Esophagus muscularis mucosa (tissue), 4 donors: ENCODE data around the gene SLC17A6.

ENCODE experiments used
- CTCF ChIP-seq, 3 experiments: fragments of 200-600 bp in 2 of 3; fragments of 450-650 bp in 1 of 3; sonication (generic) in 2 of 3; IDR thresholded peaks; one replicate each; pipeline ENCODE4 v1.5.1; 2017 to 2019; ENCODE audit warnings: antibody characterized with exemption in 3 of 3, mild to moderate bottlenecking in 2 of 3, moderate library complexity in 1 of 3
- EP300 ChIP-seq: sonication (generic); formaldehyde crosslinking; IDR thresholded peaks from one replicate; pipeline ENCODE4 v1.6.1; 2017; ENCODE audit warnings: antibody characterized with exemption
- POLR2A ChIP-seq: fragments of 450-650 bp; IDR thresholded peaks from one replicate; pipeline ENCODE4 v1.6.1; 2017; ENCODE audit warnings: antibody characterized with exemption, moderate library complexity, mild to moderate bottlenecking, low read depth
- POLR2AphosphoS5 ChIP-seq, 2 donors: sonication (generic); formaldehyde crosslinking; IDR thresholded peaks; one replicate each; pipeline ENCODE4 v1.6.1; 2017; ENCODE audit warnings: antibody characterized with exemption in 2 of 2

DNA sequence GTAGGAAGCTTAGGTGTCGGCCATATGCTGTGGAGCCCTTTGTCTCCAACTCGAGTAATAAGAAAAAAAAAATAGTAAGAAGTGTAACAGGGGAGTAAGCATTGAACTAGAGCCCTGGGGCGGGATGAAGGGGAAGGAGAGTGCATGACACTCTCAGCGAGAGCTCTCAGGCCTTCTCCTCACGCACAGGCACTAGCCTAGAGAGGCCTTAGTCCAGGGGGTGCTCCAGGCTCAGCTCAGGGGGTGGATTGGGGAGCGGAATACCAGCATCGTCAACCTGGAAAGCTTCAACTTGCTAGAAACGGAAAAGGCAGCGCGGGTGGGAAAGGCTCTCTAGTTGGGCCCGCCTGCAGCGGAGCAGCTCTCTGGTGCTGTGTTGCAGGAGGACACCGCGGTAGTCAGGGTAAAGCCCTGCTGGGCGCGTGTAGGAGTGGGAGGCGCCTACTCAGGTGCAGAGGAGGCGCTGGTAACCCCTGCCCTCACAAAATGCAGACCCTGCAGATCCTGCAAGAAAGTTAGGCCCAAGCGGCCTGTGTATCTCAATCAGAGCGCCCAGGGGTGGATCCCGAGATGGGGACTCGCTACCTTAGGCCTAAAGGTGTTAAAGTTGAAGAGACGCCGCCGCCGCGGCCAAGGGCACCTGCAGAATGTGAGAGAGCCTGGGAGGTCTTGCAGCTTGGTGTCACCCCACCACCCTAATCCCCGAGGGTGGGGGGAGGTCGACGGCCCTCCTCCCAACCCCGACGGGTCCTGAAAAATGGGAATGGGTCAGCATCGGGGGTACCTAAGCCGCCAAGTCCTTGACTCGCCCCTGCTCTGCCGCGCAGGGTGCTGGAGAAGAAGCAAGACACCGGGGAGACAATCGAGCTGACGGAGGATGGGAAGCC, 2.8 kb downstream of the SLC17A6 start:
- TF ChIP-seq POLR2AphosphoS5 (IDR thresholded peaks at IDR 0.05) (no peak), POLR2A (no peak), CTCF (IDR thresholded peaks at IDR 0.05) (no peak), EP300 (no peak)
